ENCODE measurements around the gene FBXO5.

Gene FBXO5, protein sequence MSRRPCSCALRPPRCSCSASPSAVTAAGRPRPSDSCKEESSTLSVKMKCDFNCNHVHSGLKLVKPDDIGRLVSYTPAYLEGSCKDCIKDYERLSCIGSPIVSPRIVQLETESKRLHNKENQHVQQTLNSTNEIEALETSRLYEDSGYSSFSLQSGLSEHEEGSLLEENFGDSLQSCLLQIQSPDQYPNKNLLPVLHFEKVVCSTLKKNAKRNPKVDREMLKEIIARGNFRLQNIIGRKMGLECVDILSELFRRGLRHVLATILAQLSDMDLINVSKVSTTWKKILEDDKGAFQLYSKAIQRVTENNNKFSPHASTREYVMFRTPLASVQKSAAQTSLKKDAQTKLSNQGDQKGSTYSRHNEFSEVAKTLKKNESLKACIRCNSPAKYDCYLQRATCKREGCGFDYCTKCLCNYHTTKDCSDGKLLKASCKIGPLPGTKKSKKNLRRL

DNA sequence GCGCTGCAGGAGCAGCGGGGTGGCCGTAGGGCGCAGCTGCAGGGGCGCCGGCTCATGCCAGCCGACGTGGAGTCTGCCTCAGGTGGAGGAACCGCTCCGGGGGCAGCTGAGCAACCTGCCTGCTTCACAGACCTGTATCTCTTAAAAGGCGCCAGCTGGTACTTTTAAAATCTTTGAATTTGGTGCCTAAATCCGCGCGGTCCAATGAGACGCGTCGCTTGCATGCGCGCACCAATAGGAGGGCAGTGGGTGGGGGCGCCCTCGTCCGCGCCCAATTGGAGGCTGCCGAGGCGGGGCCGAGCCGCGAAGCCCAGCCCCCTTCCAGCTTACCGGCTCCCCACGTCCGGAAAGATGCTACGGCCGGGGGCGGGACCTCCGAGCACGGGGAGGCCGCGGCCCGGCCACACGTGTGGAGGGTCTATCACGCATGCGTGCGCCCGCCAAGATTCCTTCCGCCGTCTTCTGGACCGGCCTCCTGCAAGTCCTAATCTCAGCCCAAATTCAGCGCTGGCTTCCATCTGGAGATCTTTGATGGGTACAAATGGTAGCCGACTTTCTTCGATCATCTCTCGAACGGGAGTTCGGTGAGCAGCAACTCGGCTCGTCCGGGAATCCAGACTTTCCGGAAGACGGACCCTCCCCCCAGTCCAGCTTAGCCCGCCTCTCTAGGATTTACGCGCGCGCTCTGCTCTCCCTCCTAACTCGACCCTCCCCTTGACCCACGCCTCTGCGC lies at the start of gene FBXO5:
FBXO5 (minus strand) TSS at position 138 of the 733 bp plus-strand sequence; CDS start at position 56, 82 bp downstream.
- peak; percentile 87 for TF ChIP-seq POLR2A (IDR thresholded peaks at IDR 0.05; ENCODE audit: low read depth, low read length)
- FAIRE-seq (no peak), DNase-seq (ENCODE audit: insufficient read length, low spot score) (peak; percentile 57)

DNA sequence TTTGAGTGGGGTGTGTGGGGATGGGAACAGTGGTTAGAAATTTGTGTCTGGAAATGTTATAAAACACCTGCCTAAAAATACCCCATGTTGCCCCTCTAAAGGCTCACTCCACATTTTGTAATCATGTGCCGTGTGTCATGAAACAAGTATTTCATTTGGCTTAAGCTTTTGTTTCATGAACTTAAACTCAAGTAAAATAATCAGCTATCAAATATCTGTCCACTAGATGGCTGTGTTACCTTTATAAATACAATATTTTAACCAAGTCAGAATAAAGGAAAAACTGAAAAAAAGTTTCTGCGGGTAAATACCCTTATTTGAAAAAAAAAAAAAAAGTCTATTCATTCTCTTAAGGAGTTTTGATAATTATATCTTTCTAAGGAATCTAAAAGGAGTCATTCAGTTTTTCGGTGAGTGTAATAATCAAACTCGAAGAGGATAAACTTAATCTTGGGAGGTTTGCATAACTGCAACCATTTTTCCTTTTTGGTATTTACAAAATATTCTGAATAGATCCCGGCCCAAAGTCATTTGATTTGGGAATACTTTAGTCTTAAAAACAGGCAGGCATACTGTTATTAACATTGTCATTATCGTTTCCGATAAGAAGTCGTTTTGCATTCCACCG lies 49.5 kb upstream of the FBXO5 start:
- peak; percentile 15 for FAIRE-seq

DNA sequence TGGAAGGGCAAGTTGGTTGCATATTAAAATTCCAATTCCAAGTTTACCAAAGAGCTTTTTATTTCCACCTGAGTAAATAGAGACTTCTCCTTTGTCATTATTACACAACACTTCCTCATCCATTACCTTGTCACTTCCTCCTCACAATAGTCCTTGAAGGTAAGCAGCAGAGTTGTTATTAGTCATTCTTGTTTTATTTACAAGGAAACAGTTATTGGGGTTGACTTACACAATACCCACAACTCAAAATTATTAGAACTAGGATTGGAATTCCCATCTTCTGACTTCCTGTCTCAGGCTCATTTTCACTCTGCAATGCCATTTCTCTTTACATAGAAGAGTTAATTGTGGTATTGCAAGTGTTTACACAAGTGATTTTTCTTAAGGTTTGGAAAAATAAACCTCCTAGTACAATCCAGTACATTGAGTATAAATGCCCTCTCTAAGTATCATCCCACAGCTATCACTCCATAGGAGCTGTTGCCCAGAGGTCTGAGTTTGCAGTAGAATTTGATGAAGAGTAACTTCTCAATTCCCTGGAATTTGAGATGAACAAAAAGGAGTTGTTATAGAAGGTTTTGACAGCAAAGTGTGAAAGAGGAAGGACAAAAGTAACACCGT lies 48.6 kb upstream of the FBXO5 start:
- no peak for DNase-seq (ENCODE audit: insufficient read length, low spot score)
- FAIRE-seq: no peak
- TF ChIP-seq POLR2A (IDR thresholded peaks at IDR 0.05; ENCODE audit: low read depth, low read length): no peak

More for the DNA sequence above, 49.5 kb upstream of the FBXO5 start:
- no peak for DNase-seq (ENCODE audit: insufficient read length, low spot score)
- TF ChIP-seq POLR2A (IDR thresholded peaks at IDR 0.05; ENCODE audit: low read depth, low read length): no peak

DNA sequence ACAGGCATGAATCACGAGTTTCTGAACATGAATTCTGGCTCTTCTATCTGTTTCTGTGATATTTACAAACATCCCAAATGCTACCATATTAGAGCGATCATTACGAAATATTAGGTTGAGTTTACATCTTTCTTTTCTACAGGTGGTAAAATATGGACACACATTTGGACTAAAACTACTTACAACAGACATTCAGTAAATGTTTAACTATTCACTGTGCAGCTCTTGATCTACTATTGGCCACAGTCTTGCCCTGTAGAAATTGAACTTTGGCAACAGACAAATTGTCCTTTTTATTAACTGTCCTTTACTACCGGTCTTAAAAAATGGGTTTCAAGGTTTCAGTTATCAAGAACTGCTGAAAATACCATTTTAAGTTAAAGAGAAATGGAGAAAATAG lies 46.1 kb upstream of the FBXO5 start:
- DNase-seq (ENCODE audit: insufficient read length, low spot score) (no peak), FAIRE-seq (no peak)
- TF ChIP-seq POLR2A (IDR thresholded peaks at IDR 0.05; ENCODE audit: low read depth, low read length): no peak

DNA sequence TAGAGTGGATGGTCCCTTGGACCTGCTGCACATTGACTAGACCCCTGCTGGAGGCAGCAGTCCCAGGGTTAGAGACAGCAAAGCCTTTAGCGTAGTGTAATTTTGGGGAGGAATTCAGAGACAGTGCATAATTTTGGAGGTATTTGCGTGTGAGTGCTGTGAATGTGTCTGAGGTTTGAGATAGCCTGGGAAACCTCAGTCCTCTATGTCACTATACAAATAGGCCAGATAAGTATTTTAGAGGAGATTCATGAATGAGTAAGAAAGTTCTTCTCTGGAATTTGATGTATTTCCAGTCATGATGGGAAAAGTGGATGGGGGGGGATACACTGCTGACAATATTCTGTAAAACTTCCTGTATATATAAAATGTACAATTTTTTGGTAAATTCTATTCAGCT lies 45.4 kb upstream of the FBXO5 start:
- FAIRE-seq (no peak), DNase-seq (ENCODE audit: insufficient read length, low spot score) (no peak)

GRCh38 chr6:153027480-153027879 lies 44.6 kb upstream of the FBXO5 start:
- no peak for FAIRE-seq
- DNase-seq (ENCODE audit: insufficient read length, low spot score): no peak
- TF ChIP-seq POLR2A (IDR thresholded peaks at IDR 0.05; ENCODE audit: low read depth, low read length): no peak

More for the DNA sequence above, 45.4 kb upstream of the FBXO5 start:
- no peak for TF ChIP-seq POLR2A (IDR thresholded peaks at IDR 0.05; ENCODE audit: low read depth, low read length)

- no peak for FAIRE-seq
- no peak for TF ChIP-seq POLR2A (IDR thresholded peaks at IDR 0.05; ENCODE audit: low read depth, low read length)
- DNase-seq (ENCODE audit: insufficient read length, low spot score): no peak
Measured at GRCh38 chr6:153024709-153025017, 41.8 kb upstream of the FBXO5 start.

- TF ChIP-seq POLR2A (IDR thresholded peaks at IDR 0.05; ENCODE audit: low read depth, low read length): no peak
- no peak for DNase-seq (ENCODE audit: insufficient read length, low spot score)
- peak; percentile 68 for FAIRE-seq
Measured at GRCh38 chr6:153023977-153024708, 41.3 kb upstream of the FBXO5 start.

DNA sequence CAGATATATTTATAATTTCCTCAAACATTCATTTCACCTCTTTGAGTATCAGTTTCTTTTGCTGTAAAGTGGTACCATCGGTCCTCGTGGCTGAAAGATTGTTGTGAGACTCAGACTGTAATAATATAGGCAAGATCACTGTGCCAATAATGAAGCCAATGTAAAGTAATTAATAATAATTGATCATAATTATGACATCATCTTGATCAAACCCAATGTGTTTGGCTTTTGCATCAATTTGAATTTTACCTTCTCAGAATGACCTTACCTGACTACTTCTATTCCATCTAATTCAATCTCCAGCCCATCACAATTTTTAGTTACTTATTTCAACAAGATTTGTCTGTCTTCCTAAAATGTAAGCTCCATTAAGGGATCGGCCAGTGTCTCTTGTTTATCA lies 35.5 kb upstream of the FBXO5 start:
- no peak for FAIRE-seq
- no peak for TF ChIP-seq POLR2A (IDR thresholded peaks at IDR 0.05; ENCODE audit: low read depth, low read length)

GRCh38 chr6:153016846-153017245 lies 34.0 kb upstream of the FBXO5 start:
- no peak for TF ChIP-seq POLR2A (IDR thresholded peaks at IDR 0.05; ENCODE audit: low read depth, low read length)
- DNase-seq (ENCODE audit: insufficient read length, low spot score): no peak

More for the DNA sequence above, 35.5 kb upstream of the FBXO5 start:
- no peak for DNase-seq (ENCODE audit: insufficient read length, low spot score)

GRCh38 chr6:153015094-153015640 lies 32.3 kb upstream of the FBXO5 start:
- FAIRE-seq: no peak
- no peak for DNase-seq (ENCODE audit: insufficient read length, low spot score)
- no peak for TF ChIP-seq POLR2A (IDR thresholded peaks at IDR 0.05; ENCODE audit: low read depth, low read length)

More at GRCh38 chr6:153016846-153017245, 34.0 kb upstream of the FBXO5 start:
- no peak for FAIRE-seq

GRCh38 chr6:153013438-153013837 lies 30.6 kb upstream of the FBXO5 start:
- FAIRE-seq (no peak), DNase-seq (ENCODE audit: insufficient read length, low spot score) (no peak)
- TF ChIP-seq POLR2A (IDR thresholded peaks at IDR 0.05; ENCODE audit: low read depth, low read length): no peak

- no peak for TF ChIP-seq POLR2A (IDR thresholded peaks at IDR 0.05; ENCODE audit: low read depth, low read length)
- FAIRE-seq (no peak), DNase-seq (ENCODE audit: insufficient read length, low spot score) (no peak)
Measured at GRCh38 chr6:153012856-153013255, 30.0 kb upstream of the FBXO5 start.
